Measurements from ENCODE around the gene RAB11FIP4.

- TF ChIP-seq CTCF (conservative IDR thresholded peaks at IDR 0.05; ENCODE audit: low read length), result no peak
- no peak for TF ChIP-seq EZH2phosphoT487 (IDR thresholded peaks at IDR 0.05; ENCODE audit: borderline replicate concordance)
Observed at GRCh38 chr17:31404028-31404949, 12.8 kb downstream of the RAB11FIP4 start.
